ENCODE results near the gene STH. TPM values are rescaled to one million over a fixed set of nuclear protein-coding genes. Genes with fewer than 3 reads are reported as not detected.

STH gene
- total RNA-seq, 1 donor from 2014 or later = not detected

DNA sequence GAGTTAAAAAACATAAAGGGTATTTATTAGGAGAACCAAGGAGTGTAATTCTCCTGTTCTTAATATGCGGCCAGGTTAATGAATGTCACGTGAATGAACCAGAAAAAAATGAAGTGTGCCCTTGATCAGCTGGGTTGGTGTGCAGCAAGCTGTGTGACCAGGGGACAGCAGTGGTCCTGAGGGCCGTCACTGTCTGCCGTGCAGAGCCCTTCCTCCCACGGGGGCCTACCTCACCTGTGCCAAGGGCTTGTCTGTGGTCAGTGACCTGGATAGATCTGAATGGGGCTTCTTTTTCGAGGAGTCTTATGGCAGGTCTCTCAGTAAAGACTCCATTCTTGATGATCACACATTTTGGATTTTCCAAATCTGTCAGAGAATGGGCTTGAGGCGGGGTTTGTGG is 17.7 kb upstream of the STH start:
- Histone ChIP-seq H3K27ac (no peak overlapping the region), H3K4me1 (no peaks in the 10 kb centered on the region), H3K9me3 (no peaks in the 10 kb centered on the region), H3K27me3 (ENCODE audit: low read depth) (no peaks in the 10 kb centered on the region), H3K36me3 (no peaks in the 10 kb centered on the region), H3K4me3 (no peak overlapping the region)
- no peak for DNase-seq
- no peak for ATAC-seq
- intact Hi-C loops (cut with DNase I) = no loop called here
- TF ChIP-seq, protein P1, sequence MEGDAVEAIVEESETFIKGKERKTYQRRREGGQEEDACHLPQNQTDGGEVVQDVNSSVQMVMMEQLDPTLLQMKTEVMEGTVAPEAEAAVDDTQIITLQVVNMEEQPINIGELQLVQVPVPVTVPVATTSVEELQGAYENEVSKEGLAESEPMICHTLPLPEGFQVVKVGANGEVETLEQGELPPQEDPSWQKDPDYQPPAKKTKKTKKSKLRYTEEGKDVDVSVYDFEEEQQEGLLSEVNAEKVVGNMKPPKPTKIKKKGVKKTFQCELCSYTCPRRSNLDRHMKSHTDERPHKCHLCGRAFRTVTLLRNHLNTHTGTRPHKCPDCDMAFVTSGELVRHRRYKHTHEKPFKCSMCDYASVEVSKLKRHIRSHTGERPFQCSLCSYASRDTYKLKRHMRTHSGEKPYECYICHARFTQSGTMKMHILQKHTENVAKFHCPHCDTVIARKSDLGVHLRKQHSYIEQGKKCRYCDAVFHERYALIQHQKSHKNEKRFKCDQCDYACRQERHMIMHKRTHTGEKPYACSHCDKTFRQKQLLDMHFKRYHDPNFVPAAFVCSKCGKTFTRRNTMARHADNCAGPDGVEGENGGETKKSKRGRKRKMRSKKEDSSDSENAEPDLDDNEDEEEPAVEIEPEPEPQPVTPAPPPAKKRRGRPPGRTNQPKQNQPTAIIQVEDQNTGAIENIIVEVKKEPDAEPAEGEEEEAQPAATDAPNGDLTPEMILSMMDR (IDR thresholded peaks at IDR 0.05) = no peak

DNA sequence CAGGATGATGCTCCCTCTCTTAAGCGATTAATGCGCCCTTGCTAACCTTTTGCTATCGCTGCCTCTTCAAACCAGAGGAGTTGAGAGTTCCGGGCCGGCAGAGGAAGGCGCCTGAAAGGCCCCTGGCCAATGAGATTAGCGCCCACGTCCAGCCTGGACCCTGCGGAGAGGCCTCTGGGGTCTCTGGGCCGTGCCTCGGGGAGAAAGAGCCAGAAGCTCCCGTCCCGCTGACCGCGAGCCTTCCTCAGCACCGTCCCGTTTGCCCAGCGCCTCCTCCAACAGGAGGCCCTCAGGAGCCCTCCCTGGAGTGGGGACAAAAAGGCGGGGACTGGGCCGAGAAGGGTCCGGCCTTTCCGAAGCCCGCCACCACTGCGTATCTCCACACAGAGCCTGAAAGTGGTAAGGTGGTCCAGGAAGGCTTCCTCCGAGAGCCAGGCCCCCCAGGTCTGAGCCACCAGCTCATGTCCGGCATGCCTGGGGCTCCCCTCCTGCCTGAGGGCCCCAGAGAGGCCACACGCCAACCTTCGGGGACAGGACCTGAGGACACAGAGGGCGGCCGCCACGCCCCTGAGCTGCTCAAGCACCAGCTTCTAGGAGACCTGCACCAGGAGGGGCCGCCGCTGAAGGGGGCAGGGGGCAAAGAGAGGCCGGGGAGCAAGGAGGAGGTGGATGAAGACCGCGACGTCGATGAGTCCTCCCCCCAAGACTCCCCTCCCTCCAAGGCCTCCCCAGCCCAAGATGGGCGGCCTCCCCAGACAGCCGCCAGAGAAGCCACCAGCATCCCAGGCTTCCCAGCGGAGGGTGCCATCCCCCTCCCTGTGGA is 16.0 kb upstream of the STH start:
- intact Hi-C loops (cut with DNase I) = no loop called here
- DNase-seq (no peak), ATAC-seq (peak in 1 of 2 donors; percentile 11)
- H3K27ac ChIP-seq = no peak overlapping the region
- no peak overlapping the region for H3K4me3 ChIP-seq
- no peaks in the 10 kb centered on the region for H3K4me1 ChIP-seq
- TF ChIP-seq, protein P1 (IDR thresholded peaks at IDR 0.05) = no peak
- no peaks in the 10 kb centered on the region for H3K9me3 ChIP-seq
- H3K36me3 ChIP-seq = no peaks in the 10 kb centered on the region
- H3K27me3 ChIP-seq (ENCODE audit: low read depth) = no peaks in the 10 kb centered on the region

DNA sequence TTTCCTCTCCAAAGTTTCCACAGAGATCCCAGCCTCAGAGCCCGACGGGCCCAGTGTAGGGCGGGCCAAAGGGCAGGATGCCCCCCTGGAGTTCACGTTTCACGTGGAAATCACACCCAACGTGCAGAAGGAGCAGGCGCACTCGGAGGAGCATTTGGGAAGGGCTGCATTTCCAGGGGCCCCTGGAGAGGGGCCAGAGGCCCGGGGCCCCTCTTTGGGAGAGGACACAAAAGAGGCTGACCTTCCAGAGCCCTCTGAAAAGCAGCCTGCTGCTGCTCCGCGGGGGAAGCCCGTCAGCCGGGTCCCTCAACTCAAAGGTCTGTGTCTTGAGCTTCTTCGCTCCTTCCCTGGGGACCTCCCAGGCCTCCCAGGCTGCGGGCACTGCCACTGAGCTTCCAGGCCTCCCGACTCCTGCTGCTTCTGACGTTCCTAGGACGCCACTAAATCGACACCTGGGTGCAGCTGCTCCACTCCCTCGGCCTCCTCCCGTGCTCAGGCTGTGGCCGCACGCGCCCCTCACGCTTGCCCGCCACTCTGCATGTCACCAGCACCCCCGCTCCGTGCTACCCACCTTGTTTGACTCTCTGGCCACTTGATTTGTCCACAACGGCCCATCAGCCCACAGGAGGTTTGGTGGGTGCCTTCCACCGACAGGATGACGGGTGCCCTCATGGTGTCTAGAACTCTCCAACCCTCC is 15.3 kb upstream of the STH start:
- no peaks in the 10 kb centered on the region for H3K9me3 ChIP-seq
- TF ChIP-seq, protein P1 (IDR thresholded peaks at IDR 0.05) = no peak
- no peak for DNase-seq

DNA sequence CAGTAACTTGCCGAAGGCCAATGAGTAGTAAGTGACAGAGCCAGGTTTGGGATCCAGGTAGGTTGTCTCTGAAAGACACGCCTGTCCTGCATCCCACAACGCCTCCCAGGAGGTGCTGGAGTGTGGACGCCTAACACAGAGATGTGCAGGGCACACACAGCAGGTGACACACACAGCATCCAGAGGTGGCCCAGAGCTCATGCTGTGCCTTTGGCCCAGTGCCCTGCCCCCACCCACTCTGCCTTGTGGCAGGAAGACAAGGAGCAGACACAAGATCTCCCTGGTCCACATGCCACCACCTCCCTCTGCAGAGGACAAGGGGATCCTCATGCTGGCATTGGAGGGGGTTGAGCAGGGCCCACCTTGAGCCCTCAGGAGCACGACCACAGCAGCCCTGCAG is 14.7 kb upstream of the STH start:
- Histone ChIP-seq H3K4me3 (no peak overlapping the region), H3K4me1 (no peaks in the 10 kb centered on the region), H3K27me3 (ENCODE audit: low read depth) (no peaks in the 10 kb centered on the region), H3K9me3 (no peaks in the 10 kb centered on the region), H3K27ac (no peak overlapping the region), H3K36me3 (no peaks in the 10 kb centered on the region)
- no peak for ATAC-seq
- TF ChIP-seq, protein P1 (IDR thresholded peaks at IDR 0.05) = no peak
- intact Hi-C loops (cut with DNase I) = no loop called here
- DNase-seq = no peak

More for the DNA sequence above, 15.3 kb upstream of the STH start:
- Histone ChIP-seq H3K4me1 (no peaks in the 10 kb centered on the region), H3K27ac (no peak overlapping the region), H3K36me3 (no peaks in the 10 kb centered on the region), H3K27me3 (ENCODE audit: low read depth) (no peaks in the 10 kb centered on the region), H3K4me3 (no peak overlapping the region)
- intact Hi-C loops (cut with DNase I) = no loop called here
- no peak for ATAC-seq

DNA sequence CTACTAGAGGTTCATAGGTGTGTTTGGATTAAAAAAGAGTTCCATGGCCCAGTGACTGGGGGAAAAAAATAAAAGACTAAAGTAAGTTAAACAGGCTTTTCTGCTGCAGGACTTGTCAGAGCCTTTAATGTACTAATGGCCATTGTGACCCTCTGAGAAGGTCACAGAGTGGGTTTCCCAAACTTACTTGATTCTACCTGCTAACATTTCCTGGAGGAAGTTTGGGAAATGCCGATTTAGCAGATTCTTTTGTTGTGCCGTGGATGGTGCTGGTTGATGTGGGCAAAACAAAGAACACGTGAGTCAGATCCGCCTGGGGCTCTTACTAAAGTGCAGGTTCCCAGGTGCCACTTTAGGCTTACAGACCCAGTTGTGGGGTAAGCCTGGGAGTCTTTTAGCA is 13.6 kb upstream of the STH start:
- no peaks in the 10 kb centered on the region for H3K36me3 ChIP-seq
- H3K27ac ChIP-seq = no peak overlapping the region
- no peaks in the 10 kb centered on the region for H3K9me3 ChIP-seq
- H3K4me3 ChIP-seq = no peak overlapping the region
- TF ChIP-seq, protein P1 (IDR thresholded peaks at IDR 0.05) = no peak
- intact Hi-C loops (cut with DNase I) = no loop called here
- no peaks in the 10 kb centered on the region for H3K4me1 ChIP-seq
- ATAC-seq = no peak
- no peaks in the 10 kb centered on the region for H3K27me3 ChIP-seq (ENCODE audit: low read depth)
- no peak for DNase-seq
